IPS DF 6.9 (cell line): Measurements from ENCODE around the gene TNRC18.

ENCODE experiments used
- DNase-seq: peaks from one replicate; pipeline ENCODE4 v3.0.0-alpha.2; 2013; ENCODE audit warnings: low read depth, low spot score
- H3K27ac ChIP-seq: one replicate; pipeline ENCODE4 v1.5.1; 2013; ENCODE audit warnings: low read length, control low read depth
- H3K27me3 ChIP-seq: 2 replicates; pipeline ENCODE4 v1.6.1; 2013; ENCODE audit warnings: mild to moderate bottlenecking, low read length; ENCODE audit not compliant: control insufficient read depth, insufficient read depth
- H3K36me3 ChIP-seq: 2 replicates; pipeline ENCODE4 v1.6.1; 2013; ENCODE audit warnings: low read length; ENCODE audit not compliant: control insufficient read depth, insufficient read depth
- H3K4me1 ChIP-seq: 2 replicates; pipeline ENCODE4 v1.6.1; 2013; ENCODE audit warnings: low read length; ENCODE audit not compliant: control insufficient read depth, insufficient read depth
- H3K4me3 ChIP-seq: 2 replicates; pipeline ENCODE4 v1.5.1; 2013; ENCODE audit warnings: mild to moderate bottlenecking, low read length
- H3K9me3 ChIP-seq: 2 replicates; pipeline ENCODE4 v1.6.1; 2013; ENCODE audit warnings: low read length, inconsistent platforms; ENCODE audit not compliant: control insufficient read depth, insufficient read depth
- WGBS: extraction: QIAGEN DNeasy Blood & Tissue Kit; methylation state at CpG from one replicate; pipeline ENCODE4 v1.1.7; 2013; ENCODE audit warnings: mixed read lengths, missing lambda C conversion rate; ENCODE audit not compliant: insufficient read length, insufficient coverage; 5-methylcytosine and 5-hydroxymethylcytosine counted together

TNRC18 gene

DNA sequence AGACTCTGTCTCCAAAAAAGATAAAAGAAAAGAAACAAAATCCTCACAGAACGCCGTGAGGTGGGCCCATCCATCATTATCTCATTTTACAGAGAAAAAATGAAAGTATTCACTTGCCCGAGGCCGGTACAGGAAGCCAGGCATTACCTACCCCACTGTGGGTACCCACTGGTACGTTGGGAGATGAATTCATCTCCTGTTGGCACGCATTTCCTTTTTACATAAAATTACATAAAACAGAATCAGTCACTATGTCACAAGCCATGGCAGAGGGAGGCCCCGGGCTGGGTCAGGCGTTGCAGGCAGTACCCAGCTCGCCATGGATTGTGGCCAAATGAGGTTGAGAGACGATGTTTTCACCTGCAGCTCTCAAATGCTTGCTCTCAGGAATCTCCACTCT lies 38.6 kb upstream of the TNRC18 start:
- H3K4me1 ChIP-seq, result no peaks in the 10 kb centered on the region
- H3K9me3 ChIP-seq, result no peaks in the 10 kb centered on the region
- no peak overlapping the region for H3K4me3 ChIP-seq
- no peak for DNase-seq
- WGBS, result no CpG with 5 or more reads among the region's 10 CpGs
- H3K36me3 ChIP-seq, result no peaks in the 10 kb centered on the region
- H3K27ac ChIP-seq, result no peak overlapping the region
- H3K27me3 ChIP-seq, result no peaks in the 10 kb centered on the region

DNA sequence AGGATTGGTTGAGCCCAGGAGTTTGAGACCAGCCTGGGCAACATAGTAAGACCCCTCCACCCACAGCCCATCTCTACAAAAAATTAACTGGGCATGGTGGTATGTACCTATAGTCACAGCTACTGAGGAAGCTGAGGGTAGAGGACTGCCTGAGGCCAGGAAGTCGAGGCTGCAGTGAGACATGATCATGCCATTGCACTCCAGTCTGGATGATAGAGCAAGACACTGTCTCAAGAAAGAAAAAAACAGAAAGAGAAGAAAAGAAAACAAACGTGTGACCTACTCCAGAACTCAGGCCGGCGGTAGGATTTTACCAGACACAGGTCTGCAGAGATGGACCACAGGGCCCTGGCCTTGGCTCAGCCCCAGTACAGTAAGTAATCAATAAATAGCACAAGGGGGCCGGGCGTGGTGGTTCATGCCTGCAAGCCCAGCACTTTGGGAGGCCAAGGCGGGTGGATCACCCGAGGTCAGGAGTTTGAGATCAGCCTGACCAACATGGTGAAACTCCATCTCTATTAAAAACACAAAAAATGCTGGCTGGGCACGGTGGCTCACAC lies 35.4 kb upstream of the TNRC18 start:
- DNase-seq, result no peak
- H3K9me3 ChIP-seq, result no peaks in the 10 kb centered on the region
- H3K27me3 ChIP-seq, result no peaks in the 10 kb centered on the region
- no CpG with 5 or more reads among the region's 9 CpGs for WGBS
- H3K27ac ChIP-seq, result no peak overlapping the region
- H3K4me3 ChIP-seq, result no peak overlapping the region
- no peaks in the 10 kb centered on the region for H3K4me1 ChIP-seq
- no peaks in the 10 kb centered on the region for H3K36me3 ChIP-seq

DNA sequence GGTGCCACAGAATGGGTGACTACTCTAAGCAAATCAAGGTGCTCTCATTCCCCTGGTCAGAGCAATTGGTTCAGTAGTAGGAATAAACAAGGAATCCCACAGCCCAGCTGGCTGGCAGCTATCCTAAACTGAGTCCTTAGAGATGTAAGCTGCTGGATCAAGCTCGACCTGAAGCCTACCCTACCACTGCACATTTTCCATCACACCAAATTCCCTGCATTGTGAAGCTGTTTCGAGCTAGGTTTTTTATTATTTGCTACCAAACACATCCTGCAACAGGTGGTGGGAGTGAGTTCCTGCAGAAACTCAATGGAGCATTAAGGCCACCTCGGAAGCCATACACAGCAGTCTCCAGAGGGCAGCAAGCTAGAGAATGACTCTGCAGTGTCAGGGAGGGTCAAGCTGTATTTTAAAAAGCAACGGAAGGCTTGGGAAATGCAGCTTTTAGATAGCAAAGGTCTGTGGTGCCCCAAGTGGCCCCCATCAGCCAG lies 33.7 kb upstream of the TNRC18 start:
- no peak overlapping the region for H3K27ac ChIP-seq
- no peaks in the 10 kb centered on the region for H3K9me3 ChIP-seq
- no peak overlapping the region for H3K4me3 ChIP-seq
- H3K27me3 ChIP-seq, result no peaks in the 10 kb centered on the region
- no peak for DNase-seq
- no peaks in the 10 kb centered on the region for H3K4me1 ChIP-seq
- no CpG with 5 or more reads among the region's 4 CpGs for WGBS
- H3K36me3 ChIP-seq, result no peaks in the 10 kb centered on the region

DNA sequence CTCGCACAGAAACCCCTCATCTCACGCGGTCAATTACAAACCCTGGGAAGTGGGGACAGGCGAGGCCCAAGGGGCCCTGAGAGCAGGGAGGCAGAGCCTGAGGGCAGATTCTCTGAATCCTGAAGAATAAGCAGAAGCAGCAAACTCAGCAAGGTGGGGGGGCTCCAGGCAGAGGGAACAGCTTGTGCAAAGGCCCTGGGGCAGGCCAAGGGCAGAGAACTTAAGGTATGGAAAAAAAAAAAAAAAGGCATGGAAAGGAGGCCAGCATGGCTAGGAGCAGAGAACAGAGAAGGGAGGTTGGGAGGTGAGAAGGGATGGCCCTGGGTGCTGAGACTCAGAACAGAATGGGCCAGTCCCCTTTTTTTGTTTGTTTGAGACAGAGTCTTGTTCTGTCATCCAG lies 32.8 kb upstream of the TNRC18 start:
- DNase-seq, result no peak
- Histone ChIP-seq H3K4me3 (no peak overlapping the region), H3K9me3 (no peaks in the 10 kb centered on the region), H3K27ac (no peak overlapping the region), H3K4me1 (no peaks in the 10 kb centered on the region), H3K27me3 (no peaks in the 10 kb centered on the region), H3K36me3 (no peaks in the 10 kb centered on the region)
- WGBS, result no CpG with 5 or more reads among the region's 4 CpGs

DNA sequence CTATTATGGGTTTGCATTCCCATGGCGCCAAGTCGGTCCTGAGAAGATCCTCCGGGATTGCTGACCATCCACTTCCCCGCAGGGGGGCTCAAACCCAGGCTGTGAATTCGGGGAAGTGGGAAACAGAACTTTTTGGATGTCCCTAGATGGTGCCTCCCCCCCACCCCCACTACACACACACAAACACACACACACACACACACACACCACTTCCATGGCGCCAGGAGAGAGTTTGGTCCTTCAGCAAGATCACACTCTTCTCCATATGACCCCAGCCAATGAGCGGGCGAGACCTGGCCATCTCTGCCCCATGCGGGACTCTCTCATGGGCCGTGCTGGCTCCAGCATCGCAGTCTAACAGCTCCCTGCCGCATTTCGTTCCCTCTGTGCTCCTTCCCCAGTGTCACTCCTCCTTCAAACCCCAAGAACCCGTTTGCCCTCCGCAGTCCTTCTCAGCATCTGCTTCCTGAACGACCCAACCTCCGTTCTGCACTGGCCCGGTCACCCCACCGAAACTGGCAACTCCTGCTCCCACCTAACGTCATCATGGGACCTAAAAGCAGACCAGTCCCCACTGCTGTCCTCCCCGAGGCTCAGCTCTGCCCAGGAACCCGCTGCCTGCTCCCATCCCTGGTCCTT lies 32.1 kb upstream of the TNRC18 start:
- Histone ChIP-seq H3K9me3 (no peaks in the 10 kb centered on the region), H3K27ac (no peak overlapping the region), H3K4me1 (no peaks in the 10 kb centered on the region), H3K4me3 (no peak overlapping the region), H3K27me3 (no peaks in the 10 kb centered on the region), H3K36me3 (no peaks in the 10 kb centered on the region)
- no peak for DNase-seq
- WGBS, result no CpG with 5 or more reads among the region's 22 CpGs

DNA sequence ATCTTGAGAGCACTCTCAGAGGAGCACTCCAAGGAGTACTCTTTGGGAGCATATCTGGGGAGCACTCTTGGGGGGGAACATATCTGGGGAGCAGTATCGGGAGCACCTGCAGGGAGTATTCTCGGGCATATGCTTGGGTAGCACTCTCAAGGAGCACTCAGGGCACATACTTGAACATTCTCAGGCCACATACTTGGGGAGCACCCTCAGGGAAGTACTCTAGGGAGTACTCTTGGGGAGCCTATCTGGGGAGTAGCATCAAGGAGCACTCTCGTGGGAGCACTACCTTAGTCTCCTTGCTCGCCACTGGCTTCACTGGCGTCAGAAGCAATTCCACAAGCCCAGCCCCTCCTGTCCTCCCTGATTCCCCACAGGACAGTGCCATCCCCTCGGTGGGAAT lies 31.5 kb upstream of the TNRC18 start:
- no CpG with 5 or more reads among the region's 6 CpGs for WGBS
- H3K4me1 ChIP-seq, result no peaks in the 10 kb centered on the region
- DNase-seq, result no peak

DNA sequence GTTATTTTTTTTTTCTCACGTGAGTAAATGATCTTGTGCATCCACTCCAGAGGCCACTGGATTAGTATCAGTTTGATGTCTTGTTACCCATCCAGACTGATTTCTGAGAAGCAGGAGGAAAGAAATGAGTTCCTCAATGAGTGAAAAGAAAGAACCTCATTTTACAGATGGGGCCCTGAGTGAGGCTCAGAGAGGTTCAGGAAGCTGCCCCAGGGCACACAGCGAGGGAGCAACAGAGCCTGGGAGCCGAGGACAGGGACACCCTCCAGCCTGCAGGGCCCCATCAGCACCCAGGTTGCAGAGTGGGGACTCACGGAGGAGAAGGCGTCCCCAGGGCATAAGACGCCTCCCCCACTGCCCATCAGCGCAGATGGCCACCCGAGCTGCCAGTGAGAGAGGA lies 30.9 kb upstream of the TNRC18 start:
- H3K27ac ChIP-seq, result no peak overlapping the region
- WGBS, result no CpG with 5 or more reads among the region's 8 CpGs

More for the DNA sequence above, 31.5 kb upstream of the TNRC18 start:
- no peaks in the 10 kb centered on the region for H3K9me3 ChIP-seq
- no peak overlapping the region for H3K4me3 ChIP-seq
- H3K36me3 ChIP-seq, result no peaks in the 10 kb centered on the region
- H3K27ac ChIP-seq, result no peak overlapping the region
- H3K27me3 ChIP-seq, result no peaks in the 10 kb centered on the region

DNA sequence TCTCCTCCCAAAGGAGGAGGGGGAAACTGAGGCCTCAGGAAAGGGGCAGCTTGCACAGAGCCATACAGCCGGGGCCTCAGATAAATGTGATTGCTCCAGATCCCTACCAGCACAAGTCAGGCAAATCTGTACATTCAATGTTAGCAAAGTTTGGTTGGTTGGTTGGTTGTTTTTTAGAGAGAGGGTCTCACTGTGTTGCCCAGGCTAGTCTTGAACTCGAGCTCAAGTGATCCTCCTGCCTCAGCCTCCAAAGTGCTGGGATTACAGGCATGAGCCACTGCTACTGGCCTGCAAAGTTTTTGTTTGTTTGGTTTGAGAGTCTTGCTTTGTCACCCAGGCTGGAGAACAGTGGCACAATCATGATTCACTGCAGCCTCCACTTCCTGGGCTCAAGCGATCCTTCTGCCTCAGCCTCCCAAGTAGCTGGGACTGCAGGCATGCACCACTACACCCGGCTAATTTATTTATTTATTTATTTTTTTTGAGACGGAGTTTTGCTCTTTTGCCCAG lies 30.0 kb upstream of the TNRC18 start:
- DNase-seq, result no peak
- no peaks in the 10 kb centered on the region for H3K27me3 ChIP-seq
- H3K27ac ChIP-seq, result no peak overlapping the region
- H3K9me3 ChIP-seq, result no peaks in the 10 kb centered on the region
- H3K4me1 ChIP-seq, result 0 out of 2 replicates have a peak, but pooled peaks cover 2% of the 10 kb centered on the region
- H3K36me3 ChIP-seq, result no peaks in the 10 kb centered on the region
- no CpG with 5 or more reads among the region's 5 CpGs for WGBS
- no peak overlapping the region for H3K4me3 ChIP-seq

More for the DNA sequence above, 30.9 kb upstream of the TNRC18 start:
- H3K9me3 ChIP-seq, result no peaks in the 10 kb centered on the region
- no peaks in the 10 kb centered on the region for H3K4me1 ChIP-seq
- DNase-seq, result no peak
- H3K27me3 ChIP-seq, result no peaks in the 10 kb centered on the region
- no peaks in the 10 kb centered on the region for H3K36me3 ChIP-seq
- no peak overlapping the region for H3K4me3 ChIP-seq

DNA sequence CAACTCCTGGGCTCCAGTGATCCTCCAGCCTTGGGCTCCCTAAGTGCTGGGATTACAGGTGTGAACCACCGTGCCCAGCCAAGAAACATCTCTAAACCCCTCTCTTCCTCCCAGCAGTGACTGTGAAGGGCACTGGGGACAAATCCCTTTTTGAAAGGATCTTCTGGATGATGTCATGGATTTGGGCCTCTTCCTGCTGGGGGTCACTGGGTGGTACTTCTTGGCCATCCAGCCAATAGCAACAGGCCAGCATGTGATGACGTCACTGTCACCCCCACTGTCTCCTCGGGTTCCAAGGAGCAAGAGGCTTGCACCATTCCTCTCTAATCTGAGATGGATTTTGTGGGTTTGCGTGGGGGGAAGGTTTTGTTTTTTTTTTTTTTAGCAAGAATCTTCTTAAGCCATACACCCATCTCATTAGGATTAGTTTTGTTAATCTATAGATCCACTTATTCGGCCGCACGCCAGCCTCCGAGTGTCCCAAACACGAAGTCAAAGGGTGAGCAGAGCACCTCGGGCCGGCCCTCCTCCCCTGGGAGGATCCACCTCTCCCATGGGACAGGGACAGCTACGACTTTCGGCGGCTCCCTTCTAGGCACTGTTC lies 29.4 kb upstream of the TNRC18 start:
- WGBS, result no CpG with 5 or more reads among the region's 14 CpGs
- Histone ChIP-seq H3K4me3 (no peak overlapping the region), H3K27ac (no peak overlapping the region), H3K4me1 (0 out of 2 replicates have a peak, but pooled peaks cover 2% of the 10 kb centered on the region), H3K36me3 (no peaks in the 10 kb centered on the region), H3K9me3 (no peaks in the 10 kb centered on the region), H3K27me3 (no peaks in the 10 kb centered on the region)
- peak; percentile 43 for DNase-seq

DNA sequence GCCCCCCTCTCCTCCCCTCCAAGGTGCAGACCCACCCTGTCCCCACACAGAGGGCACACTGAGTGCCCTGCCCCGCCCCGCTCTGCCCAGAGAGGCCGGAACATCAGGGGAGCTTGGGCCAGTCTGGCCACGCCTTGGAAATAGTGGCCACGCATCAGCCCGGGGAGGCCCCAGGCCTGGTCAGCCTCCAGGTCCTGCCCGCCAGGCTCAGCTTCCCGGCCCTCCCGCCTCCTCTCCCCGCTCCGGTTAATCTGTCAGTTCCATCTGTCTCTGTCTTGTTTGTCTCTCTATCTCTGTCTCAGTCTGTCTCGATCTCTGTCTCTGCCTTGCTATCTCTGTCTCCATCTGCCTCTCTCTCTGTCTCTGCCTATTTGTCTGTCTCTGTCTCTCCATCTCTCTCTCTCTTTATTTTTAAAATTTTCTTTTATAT lies 28.9 kb upstream of the TNRC18 start:
- Histone ChIP-seq H3K4me3 (no peak overlapping the region), H3K9me3 (no peaks in the 10 kb centered on the region), H3K27ac (no peak overlapping the region), H3K4me1 (0 out of 2 replicates have a peak, but pooled peaks cover 2% of the 10 kb centered on the region), H3K27me3 (no peaks in the 10 kb centered on the region), H3K36me3 (no peaks in the 10 kb centered on the region)
- WGBS, result no CpG with 5 or more reads among the region's 12 CpGs
- DNase-seq, result no peak
